ENCODE measurements around the gene CAMK1D. TPM values are rescaled to one million over a fixed set of nuclear protein-coding genes. Genes with fewer than 3 reads are reported as not detected.

The CAMK1D gene
- total and polyA plus RNA-seq, 2 of the 8 experiments (the other 6 are each of a cell fraction or from before 2014, with no cell fraction given) = 3.5 to 10.6 TPM

GRCh38 chr10:12726971-12727831, 377.9 kb downstream of the CAMK1D start:
- H3K4ac ChIP-seq (replicated peaks; ENCODE audit: insufficient read length, low read depth, low read length) = no peak overlapping the region
- H3K23ac ChIP-seq (ENCODE audit: insufficient read length) = no peak overlapping the region
- no peak overlapping the region for H3K14ac ChIP-seq (ENCODE audit: insufficient read length)
- H3K4me2 ChIP-seq (ENCODE audit: insufficient read depth in 1 of 2, low read depth in 2 of 2, low read length in 2 of 2) = no peak overlapping the region
- no peak overlapping the region for H2BK5ac ChIP-seq (ENCODE audit: low read depth, low read length)
- H2AFZ ChIP-seq (ENCODE audit: low read length) = no peak overlapping the region
- H4K8ac ChIP-seq (ENCODE audit: extremely low read depth, insufficient read depth, low read length) = no peak overlapping the region
- ChIA-PET POLR2A (ENCODE audit: partially characterized antibody) (no interaction called here), CTCF (ENCODE audit: partially characterized antibody) (interaction anchor here (0.9 to 5.0 kb wide), 12 partner anchors 9 to 347 kb away, joined by 3 to 36 read pairs (median 3); no protein-coding TSS in a partner anchor)
- no peak overlapping the region for H3K27ac ChIP-seq (ENCODE audit: low read depth, low read length)
- H2AK5ac ChIP-seq (ENCODE audit: low read depth, low read length) = no peak overlapping the region
- no peaks in the 10 kb centered on the region for H3K36me3 ChIP-seq (ENCODE audit: control insufficient read depth in 2 of 4, insufficient read depth in 4 of 4, low read length in 3 of 4)
- no peaks in the 10 kb centered on the region for H4K20me1 ChIP-seq (replicated peaks in 1 of 2; ENCODE audit: control insufficient read depth in 1 of 2, insufficient read depth in 2 of 2, low read length in 2 of 2)
- 96% methylated on average over 19 of the region's 19 CpGs; no CpG with 5 or more reads in 1 of the 2 experiments for WGBS, 2 experiments (ENCODE audit: extremely low coverage in 1 of 2, insufficient coverage in 1 of 2, insufficient read length in 1 of 2, insufficient replicate concordance in 2 of 2, low coverage in 1 of 2, low lambda C conversion rate in 2 of 2, missing lambda C conversion rate in 1 of 2)
- no peaks in the 10 kb centered on the region for H3K9me3 ChIP-seq (ENCODE audit: insufficient read depth in 2 of 2, low read depth in 1 of 2, low read length in 1 of 2)
- H2BK12ac ChIP-seq (ENCODE audit: low read depth, low read length) = no peak overlapping the region
- no peak overlapping the region for H4K91ac ChIP-seq (replicated peaks; ENCODE audit: insufficient read length, low read length)
- no peak overlapping the region for H4K5ac ChIP-seq (ENCODE audit: insufficient read length, low read depth, low read length)
- H3K18ac ChIP-seq (ENCODE audit: extremely low read depth, low read length) = no peak overlapping the region
- no peaks in the 10 kb centered on the region for H3K23me2 ChIP-seq (ENCODE audit: low read depth, low read length)
- H3K27me3 ChIP-seq (replicated peaks in 1 of 4; ENCODE audit: control insufficient read depth in 3 of 4, extremely low read depth in 1 of 4, insufficient read depth in 3 of 4, low read length in 3 of 4) = no peaks in the 10 kb centered on the region
- no peak for DNase-seq (ENCODE audit: low read depth in 1 of 2, low spot score in 2 of 2)
- no peak overlapping the region for H2BK20ac ChIP-seq (ENCODE audit: low read length)
- H2BK120ac ChIP-seq (replicated peaks; ENCODE audit: low read depth, low read length) = no peak overlapping the region
- H3K9ac ChIP-seq (replicated peaks in 1 of 4; ENCODE audit: extremely low read depth in 1 of 4, low read depth in 3 of 4, low read length in 3 of 4) = no peak overlapping the region; a peak in 1 of 7 replicates
- H3K79me2 ChIP-seq (ENCODE audit: control insufficient read depth in 1 of 2, insufficient read depth in 2 of 2, low read length in 2 of 2) = no peaks in the 10 kb centered on the region
- H3K79me1 ChIP-seq (ENCODE audit: low read depth, low read length) = no peaks in the 10 kb centered on the region
- peaks cover 0 to 9% (median 2%) of the 10 kb centered on the region in 4 experiments; a peak in 5 of 7 replicates for H3K4me1 ChIP-seq (replicated peaks in 1 of 4; ENCODE audit: control insufficient read depth in 3 of 4, insufficient read depth in 4 of 4, low read length in 3 of 4)
- H3K4me3 ChIP-seq (ENCODE audit: extremely low read depth in 1 of 4, insufficient read depth in 2 of 4, low read depth in 3 of 4, low read length in 4 of 4) = no peak overlapping the region
- H3K56ac ChIP-seq (replicated peaks; ENCODE audit: insufficient read length, low read depth, low read length) = no peak overlapping the region
- no peak for FAIRE-seq
- H2BK15ac ChIP-seq (ENCODE audit: low read length) = no peak overlapping the region
- TF ChIP-seq SP2 (IDR thresholded peaks at IDR 0.05; ENCODE audit: low read length) (no peak), HDAC6 (IDR thresholded peaks at IDR 0.05; ENCODE audit: low read depth, low read length) (no peak), CREB1 (IDR thresholded peaks at IDR 0.05) (no peak), POLR2AphosphoS5 (IDR thresholded peaks at IDR 0.05; ENCODE audit: low read depth, low read length) (no peak), BRCA1 (IDR thresholded peaks at IDR 0.05; ENCODE audit: low read depth, low read length) (no peak)

Measured in H1 (cell line).